GM12892 (cell line): ENCODE results near the gene ZNF319.

Experiments
- POLR2A ChIP-seq: IDR thresholded peaks from 2 replicates; pipeline ENCODE4 v1.6.1; 2011; ENCODE audit warnings: low read depth, low read length, control low read depth
- POLR2AphosphoS5 ChIP-seq: IDR thresholded peaks from 2 replicates; pipeline ENCODE4 v1.6.1; 2011; ENCODE audit warnings: low read depth, low read length, control low read depth
- TAF1 ChIP-seq: IDR thresholded peaks from 2 replicates; pipeline ENCODE4 v1.6.1; 2011; ENCODE audit warnings: low read depth, mild to moderate bottlenecking, control low read depth, low read length, borderline replicate concordance

DNA sequence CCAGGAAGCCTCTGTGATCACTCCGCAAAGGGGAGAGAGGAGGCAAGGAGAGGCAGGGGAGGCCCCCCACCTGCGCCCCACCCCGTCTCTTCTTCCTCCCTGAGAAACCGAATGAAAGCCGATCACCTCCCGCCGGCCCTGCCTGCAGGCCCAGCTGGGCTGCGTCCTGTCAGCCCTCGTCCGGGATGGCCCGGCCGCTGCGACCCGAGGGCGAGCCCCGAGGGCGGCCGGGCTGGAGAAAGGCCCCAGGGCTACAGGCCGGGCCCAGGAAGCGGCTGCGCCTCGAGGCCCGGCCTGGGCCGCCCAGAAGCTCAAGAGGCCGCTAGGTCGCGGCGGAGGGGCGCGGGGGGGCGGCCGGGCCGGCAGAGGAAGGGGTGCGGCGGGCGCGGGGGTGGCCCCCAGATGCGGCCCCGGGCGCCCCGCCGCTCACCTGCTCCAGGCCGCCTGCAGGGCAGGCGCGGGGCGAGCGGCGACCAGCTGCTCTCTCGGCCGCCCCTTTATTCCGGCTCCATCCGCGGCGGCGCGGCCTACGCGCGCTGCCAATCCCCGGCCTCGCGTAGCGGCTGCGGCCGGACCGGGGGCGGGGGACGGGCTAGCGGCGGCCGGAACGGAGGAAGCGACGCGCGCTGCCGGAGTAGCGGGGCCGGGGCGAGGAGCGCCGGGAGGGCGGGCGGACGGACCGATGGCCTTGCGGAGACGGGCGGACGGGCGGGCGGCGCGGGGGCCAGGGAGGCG, at the start of gene ZNF319:
- TF ChIP-seq POLR2A, result no peak
- no peak for TF ChIP-seq TAF1
- no peak for TF ChIP-seq POLR2AphosphoS5
